ENCODE results near the gene PKP4.

The PKP4 gene

GRCh38 chr2:158723181-158723838, 266.6 kb downstream of the PKP4 start:
- DNase-seq = no peak

- DNase-seq = no peak
Measured at GRCh38 chr2:158723921-158724802, 267.4 kb downstream of the PKP4 start.

GRCh38 chr2:158724803-158725381, 268.1 kb downstream of the PKP4 start:
- DNase-seq = no peak

- no peak for DNase-seq
Measured at GRCh38 chr2:158725441-158725891, 268.7 kb downstream of the PKP4 start.

DNA sequence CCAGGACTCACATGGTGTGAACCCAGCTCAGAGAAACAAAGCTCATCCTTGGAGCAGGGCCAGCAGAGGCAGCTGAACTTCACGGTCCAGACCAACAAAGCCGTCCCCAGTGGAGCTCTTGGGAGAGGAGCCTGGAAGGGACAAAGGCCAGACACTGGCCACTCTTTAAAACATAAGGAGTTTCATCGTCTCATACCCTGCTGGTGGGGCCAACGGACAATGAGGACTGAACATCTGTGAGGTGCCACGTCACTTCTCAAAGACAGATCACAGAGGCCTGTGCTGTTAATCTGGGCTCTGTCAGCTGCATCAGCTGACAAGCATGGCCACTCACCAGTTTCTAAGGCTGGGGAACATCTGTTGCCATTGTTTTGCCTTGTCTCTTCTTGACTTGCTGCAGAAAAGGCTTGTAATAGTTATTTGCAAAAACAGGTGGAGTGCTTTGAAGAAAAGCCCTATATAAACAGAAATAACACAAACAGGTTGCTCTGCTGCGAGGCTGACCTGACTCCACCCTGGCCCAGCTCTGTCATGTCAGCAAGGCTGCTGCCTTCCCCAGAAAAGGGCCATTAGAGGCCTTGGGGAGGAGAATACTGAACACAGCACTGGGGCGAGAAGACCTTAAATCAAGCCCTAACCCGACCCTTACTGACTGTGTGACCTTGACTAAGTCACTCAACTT, 270.3 kb downstream of the PKP4 start:
- no peak for DNase-seq

GRCh38 chr2:158728422-158728821, 271.7 kb downstream of the PKP4 start:
- no peak for DNase-seq

DNA sequence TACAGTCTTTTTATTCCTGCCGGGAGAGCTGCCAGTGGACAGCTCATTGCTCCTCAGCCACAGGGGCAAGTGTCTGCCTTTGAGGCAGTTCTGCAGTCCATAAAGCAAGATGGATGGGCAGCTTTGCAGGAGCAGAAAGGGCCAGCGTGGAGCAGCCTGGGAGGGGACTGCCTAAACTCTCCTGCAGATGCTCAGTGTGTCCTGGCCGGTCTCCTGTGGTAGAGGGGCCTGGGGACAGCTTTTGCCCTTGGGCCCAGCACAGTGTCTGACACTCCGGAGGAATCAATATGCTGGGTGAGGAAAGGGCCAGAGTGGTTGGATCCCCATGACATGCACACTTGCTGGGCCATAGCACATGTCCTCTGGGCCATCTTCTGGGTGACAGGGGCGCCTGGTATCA, 272.7 kb downstream of the PKP4 start:
- DNase-seq = no peak

GRCh38 chr2:158729873-158730620, 273.3 kb downstream of the PKP4 start:
- DNase-seq = no peak

- DNase-seq = no peak
Measured at GRCh38 chr2:158730621-158731140, 273.9 kb downstream of the PKP4 start.

DNA sequence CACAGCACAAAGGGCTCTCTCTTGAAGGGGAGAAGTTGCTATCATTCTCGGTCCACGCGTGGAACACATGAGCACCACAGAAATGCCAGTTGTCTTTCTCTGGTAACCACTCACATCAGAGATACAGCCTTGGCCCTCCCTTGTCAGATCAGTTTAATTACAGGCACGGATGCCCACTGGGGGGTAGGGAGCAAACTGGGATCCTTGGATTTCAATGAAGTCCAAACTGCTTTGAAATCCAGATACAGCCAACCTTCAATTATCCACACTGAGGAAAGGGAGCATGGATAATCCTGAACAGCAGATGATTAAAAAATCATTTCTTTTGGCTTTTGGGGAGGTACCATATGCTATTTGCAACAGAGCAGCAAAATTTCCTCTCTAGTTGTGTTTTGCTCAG, 274.6 kb downstream of the PKP4 start:
- no peak for DNase-seq
